CD4-positive, alpha-beta memory T cell (primary cell): Measurements from ENCODE around the gene BFSP1. TPM values are rescaled to one million over a fixed set of nuclear protein-coding genes. Genes with fewer than 3 reads are reported as not detected.

ENCODE experiments used
- CTCF ChIA-PET: fragments of 350-600 bp; sonication (Branson Sonifier 250); formaldehyde crosslinking; loops from one replicate; lab custom pipeline; 2021; ENCODE audit warnings: inconsistent platforms; ENCODE audit not compliant: partially characterized antibody; lab: Charles Lee
- POLR2A ChIA-PET: fragments of 350-600 bp; sonication (Branson Sonifier 250); formaldehyde crosslinking; loops from one replicate; lab custom pipeline; 2021; ENCODE audit not compliant: partially characterized antibody; lab: Charles Lee
- DNase-seq, 5 donors: peaks; one replicate each; pipeline versions ENCODE4 v3.0.0 to v3.0.0-alpha.2; 2020 to 2022; ENCODE audit warnings: mixed read lengths in 1 of 5
- H3K27ac ChIP-seq: one replicate; pipeline ENCODE4 v1.7.0; 2013; ENCODE audit warnings: low read depth, low read length
- H3K27me3 ChIP-seq: 2 replicates; pipeline ENCODE4 v1.7.0; 2013; ENCODE audit warnings: mild to moderate bottlenecking, low read length, moderate library complexity; ENCODE audit not compliant: insufficient read depth
- H3K36me3 ChIP-seq: 2 replicates; pipeline ENCODE4 v1.7.0; 2013; ENCODE audit warnings: mild to moderate bottlenecking, low read length, moderate library complexity; ENCODE audit not compliant: insufficient read depth
- H3K4me1 ChIP-seq: 2 replicates; pipeline ENCODE4 v1.7.0; 2013; ENCODE audit warnings: mild to moderate bottlenecking, low read length, moderate library complexity; ENCODE audit not compliant: insufficient read depth
- H3K4me3 ChIP-seq, 2 donors: one replicate each; pipeline ENCODE4 v1.7.0; 2013; ENCODE audit warnings: low read length in 2 of 2, mild to moderate bottlenecking in 1 of 2
- H3K9me3 ChIP-seq, 2 donors: one replicate each; pipeline ENCODE4 v1.7.0; 2013; ENCODE audit warnings: low read length in 2 of 2, control low read depth in 1 of 2; ENCODE audit not compliant: control insufficient read depth in 1 of 2
- H3K27ac Mint-ChIP-seq, 7 donors: one replicate each; pipeline ENCODE4 v1.8.0; 2020 to 2021; ENCODE audit warnings: mixed read lengths in 7 of 7, mild to moderate bottlenecking in 6 of 7, inconsistent platforms in 3 of 7, moderate library complexity in 3 of 7
- H3K27me3 Mint-ChIP-seq, 2 donors: one replicate each; pipeline ENCODE4 v1.8.0; 2020 to 2021; ENCODE audit warnings: mixed read lengths in 2 of 2
- H3K36me3 Mint-ChIP-seq, 2 donors: one replicate each; pipeline ENCODE4 v1.8.0; 2020 to 2021; ENCODE audit warnings: mixed read lengths in 2 of 2, inconsistent platforms in 1 of 2, mild to moderate bottlenecking in 1 of 2
- H3K4me1 Mint-ChIP-seq, 4 donors: one replicate each; pipeline ENCODE4 v1.8.0; 2020 to 2021; ENCODE audit warnings: mixed read lengths in 4 of 4, mild to moderate bottlenecking in 1 of 4
- H3K4me3 Mint-ChIP-seq, 8 donors: one replicate each; pipeline ENCODE4 v1.8.0; 2020 to 2021; ENCODE audit warnings: mixed read lengths in 8 of 8, mild to moderate bottlenecking in 7 of 8, moderate library complexity in 6 of 8, inconsistent platforms in 3 of 8
- H3K9me3 Mint-ChIP-seq, 8 donors: one replicate each; pipeline ENCODE4 v1.8.0; 2020 to 2021; ENCODE audit warnings: mixed read lengths in 8 of 8, mild to moderate bottlenecking in 5 of 8, inconsistent platforms in 3 of 8, moderate library complexity in 1 of 8
- intact Hi-C: fragments of 100-400 bp; cut with micrococcal nuclease; formaldehyde crosslinking; loops from one replicate; pipeline ENCODE4 v1.15.1; 2023
- polyA plus RNA-seq, 2 donors: library from polyadenylated mRNA; unstranded; fragments of 300-500 nt; fragmentation: Illumina TruSeq; gene quantifications; one replicate each; pipeline ENCODE4 v1.2.3, GENCODE V29; 2021
- total RNA-seq, 2 experiments: library from RNA; stranded (reverse); gene quantifications; one replicate each; pipeline ENCODE4 v1.2.3, GENCODE V29; 2021

BFSP1 gene
- total and polyA plus RNA-seq, 4 experiments from 2014 or later = 0.21 to 0.96 (median 0.91) TPM

- intact Hi-C loops = loop anchor here (2.0 kb wide), 2 partner anchors 398 to 566 kb away; partner anchors contain the start of genes KAT14, MGME1, PET117 and SNX5
- peak overlapping the region; percentile 83 for H3K27ac ChIP-seq
- H3K9me3 Mint-ChIP-seq = no peaks in the 10 kb centered on the region
Measured at GRCh38 chr20:17571153-17571527, 40.0 kb upstream of the BFSP1 start.

GRCh38 chr20:17570347-17571152 lies 39.4 kb upstream of the BFSP1 start:
- CTCF ChIA-PET = interaction anchor here (1.0 to 3.1 kb wide), 13 partner anchors 11 to 327 kb away, joined by 3 to 18 read pairs (median 5); partner anchors contain the start of gene RRBP1
- Histone ChIP-seq H3K4me3 (peak overlapping the region; percentile 73 to 76), H3K27me3 (no peaks in the 10 kb centered on the region), H3K9me3 (no peaks in the 10 kb centered on the region), H3K36me3 (no peaks in the 10 kb centered on the region), H3K4me1 (peaks cover 35% of the 10 kb centered on the region), H3K27ac (peak overlapping the region; percentile 83)
- Mint-ChIP-seq H3K36me3 (peaks cover 0 to 18% of the 10 kb centered on the region in 2 donors), H3K4me3 (peak overlapping the region; percentile 93 to 97 (median 96)), H3K27me3 (no peaks in the 10 kb centered on the region), H3K9me3 (no peaks in the 10 kb centered on the region), H3K27ac (peak overlapping the region; percentile 70 to 97 (median 93)), H3K4me1 (peaks cover 23 to 37% (median 30%) of the 10 kb centered on the region in 4 donors)
- peak in 3 of 5 donors; percentile 16 to 31 (median 23) for DNase-seq
- POLR2A ChIA-PET = interaction anchor here (0.6 to 4.7 kb wide), 21 partner anchors 13 to 718 kb away, joined by 3 to 63 read pairs (median 5); partner anchors contain the start of genes BFSP1, KAT14, MGME1 and PET117
- intact Hi-C loops = loop anchor here (1.0 to 2.0 kb wide), 4 partner anchors 40 to 566 kb away; partner anchors contain the start of genes KAT14, MGME1, PET117 and RRBP1

More at GRCh38 chr20:17571153-17571527, 40.0 kb upstream of the BFSP1 start:
- peak in 1 of 5 donors; percentile 11 for DNase-seq
- Histone ChIP-seq H3K9me3 (no peaks in the 10 kb centered on the region), H3K36me3 (no peaks in the 10 kb centered on the region), H3K4me1 (peaks cover 35% of the 10 kb centered on the region), H3K27me3 (no peaks in the 10 kb centered on the region), H3K4me3 (peak overlapping the region; percentile 73 to 76)
- Mint-ChIP-seq H3K4me1 (peaks cover 23 to 42% (median 33%) of the 10 kb centered on the region in 4 donors), H3K27ac (peak overlapping the region; percentile 70 to 97 (median 93)), H3K36me3 (peaks cover 0 to 22% of the 10 kb centered on the region in 2 donors), H3K27me3 (no peaks in the 10 kb centered on the region), H3K4me3 (peak overlapping the region; percentile 93 to 97 (median 96))
- POLR2A ChIA-PET = interaction anchor here (0.6 to 4.7 kb wide), 12 partner anchors 13 to 717 kb away, joined by 3 to 63 read pairs (median 4); partner anchors contain the start of genes MGME1, RRBP1, SNX5 and ZNF133
- CTCF ChIA-PET = interaction anchor here (1.0 to 3.1 kb wide), 13 partner anchors 10 to 327 kb away, joined by 3 to 18 read pairs (median 5); partner anchors contain the start of gene RRBP1

- H3K27ac ChIP-seq = peak within 1 kb of the TSS; percentile 83
- Mint-ChIP-seq H3K27me3 (no peaks in the 10 kb centered on the region), H3K9me3 (no peaks in the 10 kb centered on the region), H3K36me3 (peaks cover 0 to 18% of the 10 kb centered on the region in 2 donors), H3K4me1 (peaks cover 23 to 37% (median 28%) of the 10 kb centered on the region in 4 donors), H3K4me3 (peak within 1 kb of the TSS; percentile 94 to 97 (median 96)), H3K27ac (peak within 1 kb of the TSS; percentile 70 to 97 (median 96))
- intact Hi-C loops = loop anchor here (1.0 to 2.0 kb wide), 6 partner anchors 41 to 719 kb away; partner anchors contain the start of genes KAT14, MGME1, PET117 and RRBP1
- peaks cover 35% of the 10 kb centered on the region for H3K4me1 ChIP-seq
- no peaks in the 10 kb centered on the region for H3K27me3 ChIP-seq
- H3K36me3 ChIP-seq = no peaks in the 10 kb centered on the region
- no peaks in the 10 kb centered on the region for H3K9me3 ChIP-seq
- peak; percentile 87 to 91 (median 90) for DNase-seq
- ChIA-PET CTCF (interaction anchor here (0.7 to 3.1 kb wide), 10 partner anchors 11 to 328 kb away, joined by 3 to 18 read pairs (median 6); partner anchors contain the start of gene RRBP1), POLR2A (interaction anchor here (0.8 to 4.7 kb wide), 17 partner anchors 13 to 568 kb away, joined by 3 to 63 read pairs (median 5); partner anchors contain the start of genes BFSP1, KAT14, MGME1 and PET117)
- peak within 1 kb of the TSS; percentile 73 to 84 for H3K4me3 ChIP-seq
Measured at GRCh38 chr20:17569616-17570346, 38.6 kb upstream of the BFSP1 start, which contains the start of gene DSTN. Gene DSTN (plus strand): TSS chr20:17570075. CDS start chr20:17570209, 134 bp downstream.

DNA sequence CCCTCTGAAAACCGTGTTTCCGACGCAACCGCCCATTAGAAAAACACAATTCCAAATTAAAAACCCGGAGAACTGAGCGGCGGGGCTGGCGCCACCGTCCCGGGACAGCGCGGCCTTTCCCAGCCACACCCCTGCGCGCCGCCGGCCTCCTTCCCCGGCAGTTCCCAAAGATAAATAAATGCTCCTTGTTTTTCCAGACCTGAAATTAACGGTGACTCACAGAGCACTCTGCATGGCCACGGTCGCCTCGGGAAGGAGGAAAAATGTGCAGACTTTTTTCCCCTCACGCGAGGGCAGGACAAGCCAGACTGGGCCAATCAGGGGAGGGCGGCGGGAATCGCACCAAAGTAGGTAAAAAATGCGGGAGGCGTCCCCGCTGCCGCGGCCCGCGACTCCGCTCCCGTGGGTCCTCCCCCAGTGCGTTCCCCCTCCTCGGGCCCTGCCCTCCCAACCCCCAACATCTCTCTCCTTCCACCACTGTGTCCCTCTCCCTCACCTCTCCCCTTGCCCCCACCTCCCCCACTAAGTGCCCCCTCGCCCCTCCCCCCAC lies 37.9 kb upstream of the BFSP1 start:
- peaks cover 23 to 37% (median 28%) of the 10 kb centered on the region in 4 donors for H3K4me1 Mint-ChIP-seq
- H3K36me3 Mint-ChIP-seq = peaks cover 0 to 15% of the 10 kb centered on the region in 2 donors
- POLR2A ChIA-PET = interaction anchor here (0.8 to 4.7 kb wide), 9 partner anchors 12 to 396 kb away, joined by 3 to 63 read pairs (median 6); partner anchors contain the start of genes BFSP1 and RRBP1
- peaks cover 35% of the 10 kb centered on the region for H3K4me1 ChIP-seq
- DNase-seq = peak in 2 of 5 donors; percentile 5 to 10
- H3K27ac ChIP-seq = no peak overlapping the region
- CTCF ChIA-PET = interaction anchor here (2.8 to 3.1 kb wide), 2 partner anchors 33 to 41 kb away, joined by 9 to 13 read pairs; no protein-coding TSS in a partner anchor
- H3K4me3 Mint-ChIP-seq = peak overlapping the region; percentile 36 to 92 (median 63)
- H3K27me3 Mint-ChIP-seq = no peaks in the 10 kb centered on the region
- H3K9me3 Mint-ChIP-seq = no peaks in the 10 kb centered on the region
- H3K36me3 ChIP-seq = no peaks in the 10 kb centered on the region
- H3K9me3 ChIP-seq = no peaks in the 10 kb centered on the region
- H3K4me3 ChIP-seq = no peak overlapping the region
- H3K27me3 ChIP-seq = no peaks in the 10 kb centered on the region
- peak overlapping the region in 5 of 7 donors; percentile 8 to 76 (median 27) for H3K27ac Mint-ChIP-seq
- intact Hi-C loops = loop anchor here (2.0 kb wide), 2 partner anchors 64 to 720 kb away; partner anchors contain the start of gene ZNF133

DNA sequence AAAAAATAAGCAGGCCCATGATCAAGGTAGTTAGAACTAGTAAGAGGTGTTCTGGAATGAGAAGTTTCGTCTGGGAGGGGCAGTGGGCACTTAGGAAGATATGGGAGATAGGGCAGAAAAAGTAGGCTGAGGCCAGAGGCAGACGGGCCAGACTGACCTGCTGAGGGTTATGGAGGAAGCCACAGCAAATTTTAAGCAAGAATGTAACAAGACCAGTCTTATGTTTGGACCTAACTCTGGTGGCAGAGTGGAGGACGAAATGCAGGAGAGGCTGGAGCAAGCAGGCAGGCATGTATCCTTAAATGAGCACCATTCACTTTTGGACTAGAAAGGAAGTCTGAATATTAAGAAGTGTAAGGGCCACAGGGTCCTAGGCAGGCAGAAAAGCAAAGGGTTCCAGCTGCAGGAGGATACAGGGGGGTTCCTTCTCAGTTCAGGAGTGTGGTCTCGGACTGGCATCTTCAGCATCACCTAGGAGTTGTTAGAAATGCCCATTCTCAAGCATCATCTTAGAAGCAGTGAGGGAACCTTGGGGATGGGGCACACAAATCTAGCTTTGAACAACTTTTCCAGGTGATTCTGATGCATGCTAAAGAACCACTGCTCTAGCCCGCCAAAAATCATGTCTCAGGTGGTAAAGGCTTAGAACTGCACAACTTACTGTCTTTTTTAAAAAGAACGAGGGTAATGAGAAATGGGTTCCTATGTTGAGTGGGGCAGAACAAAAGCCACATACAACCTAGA lies 37.0 kb upstream of the BFSP1 start:
- Histone ChIP-seq H3K4me3 (no peak overlapping the region), H3K36me3 (no peaks in the 10 kb centered on the region), H3K27me3 (no peaks in the 10 kb centered on the region), H3K27ac (no peak overlapping the region), H3K9me3 (no peaks in the 10 kb centered on the region), H3K4me1 (peaks cover 31% of the 10 kb centered on the region)
- Mint-ChIP-seq H3K27me3 (no peaks in the 10 kb centered on the region), H3K4me1 (peaks cover 19 to 32% (median 24%) of the 10 kb centered on the region in 4 donors), H3K27ac (peak overlapping the region; percentile 27 to 82 (median 66)), H3K4me3 (peak overlapping the region; percentile 14 to 92 (median 62)), H3K9me3 (no peaks in the 10 kb centered on the region), H3K36me3 (peaks cover 0 to 15% of the 10 kb centered on the region in 2 donors)
- CTCF ChIA-PET = no interaction called here
- no peak for DNase-seq
- intact Hi-C loops = loop anchor here (2.0 kb wide), 2 partner anchors 63 to 721 kb away; partner anchors contain the start of gene ZNF133
- POLR2A ChIA-PET = no interaction called here
